OCI-LY7 (cell line): ENCODE data around the gene DNAJB1.

ENCODE experiments used
- EZH2phosphoT487 ChIP-seq: fragments of 200-600 bp; sonication (generic); IDR thresholded peaks from 2 replicates; pipeline ENCODE4 v1.6.1; 2018; ENCODE audit warnings: low read depth, borderline replicate concordance, mild to moderate bottlenecking, mixed run types, antibody characterized with exemption, low read length, moderate library complexity, mixed read lengths
- TF ChIP-seq, protein P1 (sequence below): fragments of 200-600 bp; sonication (generic); conservative IDR thresholded peaks from 2 replicates; pipeline ENCODE4 v1.5.1; 2014; ENCODE audit warnings: mild to moderate bottlenecking, antibody characterized with exemption, low read length, moderate library complexity, mixed read lengths

DNA sequence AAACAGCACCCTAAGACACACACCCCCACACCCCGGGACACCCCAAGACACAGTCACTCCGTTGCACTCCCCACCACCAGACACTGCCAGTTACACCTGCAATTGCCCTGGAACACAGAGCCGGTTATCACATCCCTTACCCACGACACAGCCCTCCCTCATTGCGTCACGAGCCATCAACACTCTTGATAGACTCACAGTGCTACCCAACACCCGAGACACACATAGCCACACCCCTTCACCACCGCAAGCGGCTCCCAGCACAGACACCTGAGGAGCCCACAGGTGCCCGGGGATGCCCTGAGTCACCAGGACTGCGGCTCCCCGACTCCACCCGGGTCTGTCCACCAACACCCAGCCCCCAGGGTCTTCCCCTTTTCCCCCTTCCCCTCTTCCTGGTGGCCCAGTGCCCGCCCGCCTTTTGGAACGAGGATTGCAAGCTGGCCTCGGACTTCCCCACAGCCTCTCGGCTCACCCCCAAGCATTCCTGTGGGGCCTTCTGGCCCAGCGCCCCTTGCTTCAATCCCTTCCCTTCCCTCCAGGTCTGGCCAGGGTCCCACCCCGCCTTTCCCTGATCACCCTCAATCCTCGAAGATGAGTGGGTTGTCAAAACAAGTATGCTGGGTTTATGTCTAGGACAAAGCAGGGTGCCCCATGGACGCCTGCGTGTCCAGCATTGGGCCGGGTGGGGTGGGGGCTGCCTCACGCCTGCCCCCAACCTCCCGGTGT, 41.4 kb downstream of the DNAJB1 start:
- TF ChIP-seq, protein P1, sequence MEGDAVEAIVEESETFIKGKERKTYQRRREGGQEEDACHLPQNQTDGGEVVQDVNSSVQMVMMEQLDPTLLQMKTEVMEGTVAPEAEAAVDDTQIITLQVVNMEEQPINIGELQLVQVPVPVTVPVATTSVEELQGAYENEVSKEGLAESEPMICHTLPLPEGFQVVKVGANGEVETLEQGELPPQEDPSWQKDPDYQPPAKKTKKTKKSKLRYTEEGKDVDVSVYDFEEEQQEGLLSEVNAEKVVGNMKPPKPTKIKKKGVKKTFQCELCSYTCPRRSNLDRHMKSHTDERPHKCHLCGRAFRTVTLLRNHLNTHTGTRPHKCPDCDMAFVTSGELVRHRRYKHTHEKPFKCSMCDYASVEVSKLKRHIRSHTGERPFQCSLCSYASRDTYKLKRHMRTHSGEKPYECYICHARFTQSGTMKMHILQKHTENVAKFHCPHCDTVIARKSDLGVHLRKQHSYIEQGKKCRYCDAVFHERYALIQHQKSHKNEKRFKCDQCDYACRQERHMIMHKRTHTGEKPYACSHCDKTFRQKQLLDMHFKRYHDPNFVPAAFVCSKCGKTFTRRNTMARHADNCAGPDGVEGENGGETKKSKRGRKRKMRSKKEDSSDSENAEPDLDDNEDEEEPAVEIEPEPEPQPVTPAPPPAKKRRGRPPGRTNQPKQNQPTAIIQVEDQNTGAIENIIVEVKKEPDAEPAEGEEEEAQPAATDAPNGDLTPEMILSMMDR, result no peak
- no peak for TF ChIP-seq EZH2phosphoT487
